K562 (cell line): ENCODE measurements around the gene FBXW11. TPM values are rescaled to one million over a fixed set of nuclear protein-coding genes. Genes with fewer than 3 reads are reported as not detected.

ENCODE experiments used
- DDX20 ChIP-seq: fragments of 450-650 bp; IDR thresholded peaks from 2 replicates; pipeline ENCODE4 v1.6.1; 2016; ENCODE audit warnings: missing genetic modification characterization, low read depth, mild to moderate bottlenecking, missing compliant biosample characterization, moderate library complexity
- HLTF ChIP-seq: fragments of 450-650 bp; IDR thresholded peaks from 2 replicates; pipeline ENCODE4 v1.6.1; 2016
- KLF6 ChIP-seq: fragments of 250-450 bp; sonication (Bioruptor Pico); IDR thresholded peaks from 2 replicates; pipeline ENCODE4 v1.4.0; 2020; ENCODE audit warnings: mild to moderate bottlenecking, moderate library complexity, borderline replicate concordance
- NR2C1 ChIP-seq, 2 experiments: fragments of 450-650 bp; IDR thresholded peaks; 2 replicates each; pipeline ENCODE4 v1.6.1; 2017; ENCODE audit warnings: mild to moderate bottlenecking in 2 of 2, antibody characterized with exemption in 1 of 2, inconsistent platforms in 1 of 2, missing compliant biosample characterization in 1 of 2, missing genetic modification characterization in 1 of 2
- PHB2 ChIP-seq: fragments of 450-650 bp; IDR thresholded peaks from 2 replicates; pipeline ENCODE4 v1.6.1; 2017; ENCODE audit warnings: low read depth
- PPARD ChIP-seq: fragments of 250-450 bp; sonication (Bioruptor Pico); IDR thresholded peaks from 2 replicates; pipeline ENCODE4 v1.8.0; 2022; ENCODE audit warnings: inconsistent platforms, mild to moderate bottlenecking, moderate library complexity
- SREBF2 ChIP-seq: sonication (generic); formaldehyde crosslinking; IDR thresholded peaks from 2 replicates; pipeline ENCODE4 v1.4.0; 2020; ENCODE audit warnings: mild to moderate bottlenecking, missing genetic modification reagents
- TRIM24 ChIP-seq, 2 experiments: fragments of 450-650 bp; IDR thresholded peaks; 2 replicates each; pipeline ENCODE4 v1.6.1; 2016
- ZBTB1 ChIP-seq: sonication (generic); formaldehyde crosslinking; IDR thresholded peaks from 2 replicates; pipeline ENCODE4 v1.8.1; 2023; ENCODE audit warnings: missing genetic modification reagents, low read depth, mild to moderate bottlenecking, borderline replicate concordance
- ZBTB40 ChIP-seq, 2 experiments: fragments of 450-650 bp in 1 of 2; sonication (generic) in 1 of 2; formaldehyde crosslinking in 1 of 2; IDR thresholded peaks; 2 replicates each; pipeline versions ENCODE4 v1.7.1 to v1.9.0; 2016 to 2022; ENCODE audit warnings: inconsistent platforms in 1 of 2, mild to moderate bottlenecking in 1 of 2, missing genetic modification reagents in 1 of 2
- ZNF507 ChIP-seq: conservative IDR thresholded peaks from 2 replicates; pipeline ENCODE4 v1.6.1; 2017; ENCODE audit warnings: missing genetic modification characterization, missing compliant biosample characterization
- polyA plus RNA-seq, 8 experiments: library from polyadenylated mRNA; depleted of rRNA in 4 of 8; stranded (reverse) in 5 of 8; unstranded in 3 of 8; fragments of >200 nt; fragmentation: Nextera tagmentation in 2 of 8; fragmentation: Illumina TruSeq in 1 of 8; extraction: Ambion mirVana in 2 of 8; extraction: Trizol in 1 of 8; gene quantifications; 2 replicates each; pipeline versions ENCODE4 v1.2.1 to v1.2.3, GENCODE V29; 2011 to 2014; ENCODE audit warnings: inconsistent platforms in 1 of 8, missing spikeins in 1 of 8
- total RNA-seq, 7 experiments: library from RNA; depleted of rRNA in 6 of 7; stranded (reverse); fragments of >200 nt in 6 of 7; fragmentation: Illumina TruSeq in 2 of 7; extraction: Trizol in 2 of 7; gene quantifications; 2 replicates each; pipeline versions ENCODE4 v1.2.1 to v1.2.3, GENCODE V29; 2011 to 2021; ENCODE audit warnings: low replicate concordance in 1 of 7
- TF ChIP-seq, protein P1 (sequence below): fragments of 250-450 bp; sonication (Bioruptor Pico); IDR thresholded peaks from 2 replicates; pipeline ENCODE4 v1.5.0; 2021
- TF ChIP-seq, protein P2 (sequence below): fragments of 250-450 bp; sonication (Bioruptor Pico); IDR thresholded peaks from 2 replicates; pipeline ENCODE4 v1.4.0; 2020; ENCODE audit warnings: mild to moderate bottlenecking

The FBXW11 gene
- total and polyA plus RNA-seq, 9 of the 15 experiments (the other 6 are each of a cell fraction or from before 2014, with no cell fraction given): 3.0 to 28.6 (median 23.6) TPM

GRCh38 chr5:172006321-172007174 is at the start of gene FBXW11 (continued):
- TF ChIP-seq HLTF (no peak), PPARD (CRISPR knock-in tag) (no peak), NR2C1 (IDR thresholded peaks at IDR 0.05) (peak; percentile 99), NR2C1 (tag; IDR thresholded peaks at IDR 0.05) (peak; percentile 100), SREBF2 (CRISPR knock-in tag) (no peak), ZBTB1 (CRISPR knock-in tag) (peak; percentile 47; the same call in 1 of the 2 replicates), KLF6 (CRISPR knock-in tag) (peak; percentile 82; the same call in 1 of the 2 replicates), ZNF507 (tag) (no peak), PHB2 (no peak), ZBTB40 (IDR thresholded peaks at IDR 0.05) (peak; percentile 99), ZBTB40 (CRISPR knock-in tag; IDR thresholded peaks at IDR 0.05) (no peak), TRIM24 (IDR thresholded peaks at IDR 0.05) (peak in 1 of 2 experiments; percentile 66; a peak in 2 of 4 replicates), DDX20 (no peak)
- TF ChIP-seq, protein P1, sequence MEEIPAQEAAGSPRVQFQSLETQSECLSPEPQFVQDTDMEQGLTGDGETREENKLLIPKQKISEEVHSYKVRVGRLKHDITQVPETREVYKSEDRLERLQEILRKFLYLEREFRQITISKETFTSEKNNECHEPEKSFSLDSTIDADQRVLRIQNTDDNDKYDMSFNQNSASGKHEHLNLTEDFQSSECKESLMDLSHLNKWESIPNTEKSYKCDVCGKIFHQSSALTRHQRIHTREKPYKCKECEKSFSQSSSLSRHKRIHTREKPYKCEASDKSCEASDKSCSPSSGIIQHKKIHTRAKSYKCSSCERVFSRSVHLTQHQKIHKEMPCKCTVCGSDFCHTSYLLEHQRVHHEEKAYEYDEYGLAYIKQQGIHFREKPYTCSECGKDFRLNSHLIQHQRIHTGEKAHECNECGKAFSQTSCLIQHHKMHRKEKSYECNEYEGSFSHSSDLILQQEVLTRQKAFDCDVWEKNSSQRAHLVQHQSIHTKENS (CRISPR knock-in tag): no peak
- TF ChIP-seq, protein P2, sequence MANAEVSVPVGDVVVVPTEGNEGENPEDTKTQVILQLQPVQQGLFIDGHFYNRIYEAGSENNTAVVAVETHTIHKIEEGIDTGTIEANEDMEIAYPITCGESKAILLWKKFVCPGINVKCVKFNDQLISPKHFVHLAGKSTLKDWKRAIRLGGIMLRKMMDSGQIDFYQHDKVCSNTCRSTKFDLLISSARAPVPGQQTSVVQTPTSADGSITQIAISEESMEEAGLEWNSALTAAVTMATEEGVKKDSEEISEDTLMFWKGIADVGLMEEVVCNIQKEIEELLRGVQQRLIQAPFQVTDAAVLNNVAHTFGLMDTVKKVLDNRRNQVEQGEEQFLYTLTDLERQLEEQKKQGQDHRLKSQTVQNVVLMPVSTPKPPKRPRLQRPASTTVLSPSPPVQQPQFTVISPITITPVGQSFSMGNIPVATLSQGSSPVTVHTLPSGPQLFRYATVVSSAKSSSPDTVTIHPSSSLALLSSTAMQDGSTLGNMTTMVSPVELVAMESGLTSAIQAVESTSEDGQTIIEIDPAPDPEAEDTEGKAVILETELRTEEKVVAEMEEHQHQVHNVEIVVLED (CRISPR knock-in tag): peak; percentile 81
